CD4-positive, alpha-beta T cell treated with Interleukin-6 for 4 hours (primary cell): ENCODE results near the gene MAP1LC3C.
"Not testable (repeated sequence)": the region's sequence is repeated elsewhere in the genome, so short reads cannot be mapped to it uniquely, and the experiment has no call there.

Experiments
- DNase-seq: peaks from one replicate; pipeline ENCODE4 v3.0.0-alpha.2; 2020; ENCODE audit warnings: mixed read lengths

The MAP1LC3C gene

DNA sequence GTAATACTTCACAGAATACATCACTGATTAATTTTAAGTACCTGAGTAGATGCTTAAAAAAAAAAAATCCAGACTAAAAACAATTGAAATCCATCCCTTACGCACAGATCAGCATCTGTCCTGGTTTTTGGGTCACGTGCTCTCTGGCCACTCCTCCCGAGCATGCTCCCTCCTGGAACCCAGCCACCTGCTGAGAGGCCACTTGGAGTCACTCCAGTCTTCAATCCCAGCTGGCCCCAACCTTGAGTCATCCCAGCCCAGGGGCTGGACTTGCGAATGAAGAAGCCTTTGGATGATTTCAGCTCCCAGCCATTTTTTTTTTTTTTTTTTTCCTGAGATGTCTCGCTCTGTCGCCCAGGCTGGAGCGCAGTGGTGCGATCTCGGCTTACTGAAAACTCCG lies 8.9 kb downstream of the MAP1LC3C start:
- no peak for DNase-seq

DNA sequence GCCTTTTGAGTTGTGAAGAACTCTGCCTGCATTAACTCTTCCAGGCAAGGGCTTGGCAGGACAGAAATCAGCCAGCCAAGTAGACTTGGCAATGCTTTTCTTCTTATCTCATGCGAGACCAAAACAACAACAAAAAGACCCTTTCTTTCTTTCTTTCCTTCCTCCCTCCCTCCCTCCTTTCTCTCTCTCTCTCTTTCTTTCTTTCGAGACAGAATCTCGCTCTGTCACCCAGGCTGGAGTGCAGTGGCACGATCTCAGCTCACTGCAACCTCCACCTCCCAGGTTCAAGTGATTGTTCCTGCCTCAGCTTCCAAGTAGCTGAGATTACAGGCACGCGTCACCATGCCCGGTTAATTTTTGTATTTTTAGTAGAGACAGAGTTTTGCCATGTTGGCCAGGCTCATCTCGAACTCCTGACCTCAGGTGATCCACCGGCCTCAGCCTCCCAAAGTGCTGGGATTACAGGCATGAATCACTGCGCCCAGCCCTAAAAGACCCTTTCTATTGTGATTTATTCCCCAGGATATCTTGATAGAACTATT lies 10.4 kb downstream of the MAP1LC3C start:
- DNase-seq = not testable (repeated sequence)

DNA sequence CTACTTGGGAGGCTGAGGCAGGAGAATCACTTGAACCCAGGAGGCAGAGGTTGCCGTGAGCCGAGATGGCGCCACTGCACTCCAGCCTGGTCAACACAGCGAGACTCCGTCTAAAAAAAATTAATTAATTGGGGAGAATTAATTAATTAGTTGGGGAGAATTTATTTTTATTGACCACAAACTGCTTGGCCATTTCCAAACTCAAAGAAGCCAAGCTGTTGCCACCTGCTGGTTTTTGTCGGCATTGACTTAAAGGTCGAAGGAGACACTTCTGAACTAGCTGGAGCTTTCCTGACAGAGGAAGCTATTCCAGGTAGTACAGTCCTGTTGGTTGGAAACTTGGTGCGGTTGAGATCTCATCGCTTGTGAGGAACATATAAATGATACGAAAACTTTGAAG lies 13.1 kb downstream of the MAP1LC3C start:
- DNase-seq = no peak

DNA sequence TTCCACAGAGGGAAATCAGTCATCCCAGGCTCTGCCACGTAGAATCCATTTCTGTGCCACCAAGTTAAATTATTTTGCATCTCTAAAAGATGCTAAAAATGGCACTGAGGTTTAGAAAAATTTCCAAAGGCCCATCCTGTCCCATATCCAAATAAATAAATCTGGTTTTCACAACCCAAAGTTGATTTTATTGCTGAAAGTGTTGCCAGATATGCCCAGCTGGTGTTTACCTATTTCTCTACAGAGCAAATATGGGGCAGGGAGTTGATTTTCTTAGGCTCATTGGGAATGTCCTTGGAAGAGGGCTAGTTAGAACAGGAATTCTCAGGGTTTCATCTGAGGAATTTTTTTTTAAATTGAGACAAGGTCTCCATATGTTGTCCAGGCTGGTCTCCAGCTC lies 19.0 kb downstream of the MAP1LC3C start:
- no peak for DNase-seq

DNA sequence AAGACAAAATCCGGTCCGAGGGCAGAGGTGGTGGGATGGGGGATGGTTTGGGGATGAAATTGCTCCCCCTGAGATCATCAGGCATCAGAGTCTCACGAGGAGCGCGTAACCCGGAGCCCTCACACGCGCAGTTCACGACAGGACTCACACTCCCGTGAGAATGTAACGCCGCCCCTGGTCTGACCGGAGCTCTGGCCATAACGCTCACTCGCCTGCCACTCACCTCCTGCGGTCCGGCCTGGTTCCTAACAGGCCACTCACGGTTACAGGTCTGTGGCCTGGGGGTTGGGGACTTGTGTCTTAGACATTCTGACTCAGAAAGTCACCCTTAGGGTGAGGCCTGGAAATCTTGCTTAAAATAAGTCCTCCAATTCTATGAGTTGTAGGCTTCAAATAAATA lies 19.8 kb downstream of the MAP1LC3C start:
- no peak for DNase-seq

DNA sequence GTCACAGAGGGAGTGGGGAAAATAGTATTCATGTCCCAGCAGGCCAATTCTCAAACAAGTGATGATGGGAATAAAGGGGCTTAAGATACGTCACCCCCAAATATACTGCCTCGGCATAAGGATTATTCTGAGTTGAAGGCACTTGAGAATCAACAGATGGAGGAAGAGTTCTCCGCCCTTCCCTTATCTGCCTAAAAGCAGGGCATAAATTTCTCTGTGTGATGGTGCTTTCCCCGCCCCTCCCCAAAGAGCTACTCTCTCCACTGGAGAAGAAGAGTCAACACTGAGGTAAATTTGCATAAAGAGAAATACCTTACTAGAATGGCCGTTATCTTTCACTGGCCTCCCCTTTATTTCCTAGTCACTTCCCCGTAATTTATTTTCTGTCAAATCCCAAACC lies 22.7 kb downstream of the MAP1LC3C start:
- no peak for DNase-seq

DNA sequence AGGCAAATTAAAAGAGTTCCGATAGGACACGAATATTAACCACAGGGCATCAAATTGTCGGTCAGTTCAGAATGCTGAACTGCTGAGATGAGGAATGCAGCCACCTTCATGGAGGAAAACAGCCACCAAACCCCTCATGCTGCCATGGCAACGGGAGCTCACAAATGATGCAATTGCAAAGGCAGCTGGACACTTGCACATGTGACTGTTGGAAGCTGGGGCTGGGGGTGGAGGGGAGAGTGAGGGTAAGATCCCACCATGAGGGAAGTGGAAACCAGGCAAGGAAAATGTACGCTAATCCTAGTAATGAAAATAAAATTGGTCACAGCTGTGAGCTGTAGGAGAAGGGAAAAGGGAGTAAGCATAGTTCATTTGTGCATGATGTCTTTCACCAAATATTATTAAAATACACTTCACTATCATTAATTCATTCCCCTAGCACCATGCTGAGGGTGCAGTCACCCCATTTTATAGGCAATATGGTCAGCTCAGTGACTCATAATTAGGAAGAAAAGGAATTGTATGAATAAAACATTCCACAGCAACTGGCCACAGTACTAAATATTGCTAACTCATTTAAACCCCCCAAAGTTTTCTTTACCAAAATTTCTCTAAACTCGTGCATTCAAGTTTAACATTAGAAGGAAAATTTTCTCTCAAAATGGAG lies 26.1 kb downstream of the MAP1LC3C start:
- DNase-seq = no peak

DNA sequence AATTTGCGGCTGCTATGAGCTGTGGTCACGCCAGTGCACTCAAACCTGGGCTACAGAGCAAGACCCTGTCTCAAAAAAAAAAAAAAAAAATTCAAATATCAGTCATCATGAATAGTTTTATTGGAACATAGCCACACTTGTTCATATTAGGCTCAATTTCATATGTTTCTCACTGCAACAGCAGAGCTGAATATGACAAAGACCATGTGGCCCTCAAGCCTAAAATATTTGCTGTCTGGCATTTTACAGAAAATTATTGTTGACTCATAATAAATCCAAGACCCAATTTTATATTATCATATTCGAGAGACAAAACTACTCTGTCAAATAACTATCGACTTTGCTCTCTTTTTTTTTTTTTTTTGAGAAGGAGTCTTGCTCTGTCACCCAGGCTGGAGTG lies 30.3 kb downstream of the MAP1LC3C start:
- no peak for DNase-seq

DNA sequence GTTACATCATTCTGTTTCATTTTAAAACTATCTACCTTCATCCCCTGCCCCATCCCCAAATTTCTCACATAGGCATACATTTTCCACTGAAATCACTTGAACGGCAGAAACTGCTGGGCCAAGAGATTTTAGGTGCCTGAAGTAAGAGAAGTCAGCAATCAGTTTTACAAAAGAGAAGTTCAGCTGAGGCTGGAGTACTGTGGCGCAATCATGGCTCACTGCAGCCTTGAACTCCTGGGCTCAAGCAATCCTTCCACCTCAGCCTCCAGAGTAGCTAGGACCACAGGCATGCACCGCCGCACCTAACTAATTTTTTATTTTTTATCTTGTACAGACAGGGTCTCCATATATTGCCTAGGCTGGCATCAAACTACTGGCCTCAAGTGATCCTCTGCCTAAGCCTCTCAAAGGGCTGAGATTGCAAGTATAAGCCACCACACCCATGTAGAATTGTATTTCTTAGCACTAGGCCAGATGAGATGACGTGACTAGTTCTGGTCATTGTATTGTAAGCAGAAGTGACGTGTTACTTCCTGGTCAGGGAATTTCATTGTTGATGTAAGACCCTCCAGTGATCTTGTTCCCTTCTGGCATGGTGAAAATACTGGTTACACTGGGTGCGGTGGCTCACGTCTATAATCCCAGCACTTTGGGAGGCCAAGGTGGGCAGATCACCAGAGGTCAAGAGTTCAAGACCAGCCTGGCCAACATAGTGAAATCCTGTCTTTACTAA lies 34.2 kb downstream of the MAP1LC3C start:
- DNase-seq = no peak

DNA sequence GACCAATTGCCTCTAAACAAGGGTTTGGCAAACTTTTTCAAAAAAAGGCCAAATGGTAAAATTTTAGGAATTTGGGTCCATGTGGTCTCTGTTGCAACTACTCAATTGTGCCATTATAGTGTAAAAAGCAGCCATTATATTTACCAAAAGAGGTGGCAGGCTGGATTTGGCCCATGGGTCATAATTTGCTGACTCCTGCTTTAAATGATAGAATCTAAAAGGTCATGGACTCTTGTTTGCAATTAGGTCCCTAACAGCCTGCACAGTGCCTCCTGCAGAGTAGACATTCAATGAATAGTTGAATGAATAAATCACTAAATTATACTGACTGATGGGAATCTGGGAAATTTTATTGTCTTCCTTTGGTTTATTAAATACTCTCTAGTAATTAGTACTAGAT lies 35.2 kb downstream of the MAP1LC3C start:
- DNase-seq = no peak

DNA sequence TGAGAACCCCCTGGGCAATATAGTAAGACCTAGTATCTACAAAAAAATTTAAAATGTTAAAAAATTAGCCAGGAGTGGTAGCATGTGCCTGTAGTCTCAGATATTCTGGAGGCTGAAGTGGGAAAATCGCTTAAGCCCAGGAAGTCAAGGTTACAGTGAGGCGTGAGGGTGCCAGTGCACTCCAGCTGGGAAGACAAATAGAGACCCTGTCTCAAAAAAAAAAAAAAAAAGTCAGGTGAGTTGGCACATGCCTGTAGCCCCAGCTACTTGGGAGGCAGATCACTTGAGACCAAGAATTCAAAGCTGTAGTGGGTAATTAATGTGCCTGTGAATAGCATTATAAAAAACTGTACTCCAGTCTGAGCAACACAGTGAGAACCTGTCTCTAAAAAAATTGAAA lies 36.7 kb downstream of the MAP1LC3C start:
- no peak for DNase-seq

DNA sequence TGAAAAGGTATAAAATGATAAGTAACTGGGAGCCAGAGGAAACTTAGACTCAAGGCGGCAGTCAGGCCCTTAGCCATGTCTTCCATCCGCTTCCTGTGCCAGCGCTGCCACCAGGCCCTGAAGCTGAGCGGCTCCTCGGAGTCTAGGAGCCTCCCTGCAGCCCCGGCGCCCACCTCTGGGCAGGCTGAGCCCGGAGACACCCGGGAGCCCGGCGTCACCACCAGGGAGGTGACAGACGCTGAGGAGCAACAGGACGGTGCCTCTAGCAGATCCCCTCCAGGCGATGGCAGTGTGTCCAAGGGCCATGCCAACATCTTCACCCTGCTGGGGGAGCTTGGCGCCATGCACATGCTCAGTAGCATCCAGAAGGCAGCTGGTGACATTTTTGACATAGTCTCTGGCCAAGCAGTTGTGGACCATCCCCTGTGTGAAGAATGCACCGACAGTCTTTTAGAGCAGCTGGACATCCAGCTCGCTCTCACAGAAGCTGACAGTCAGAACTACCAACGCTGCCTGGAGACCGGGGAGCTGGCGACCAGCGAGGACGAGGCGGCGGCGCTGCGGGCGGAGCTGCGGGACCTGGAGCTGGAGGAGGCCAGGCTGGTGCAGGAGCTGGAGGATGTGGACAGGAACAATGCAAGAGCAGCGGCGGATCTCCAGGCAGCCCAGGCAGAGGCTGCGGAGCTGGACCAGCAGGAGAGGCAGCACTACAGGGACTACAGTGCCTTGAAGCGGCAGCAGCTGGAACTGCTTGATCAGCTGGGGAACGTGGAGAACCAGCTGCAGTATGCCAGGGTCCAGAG lies 41.0 kb downstream of the MAP1LC3C start, which contains the start of gene BECN2:
Gene BECN2 (plus strand): TSS at position 76 of the 803 bp plus-strand sequence. CDS start 0 bp downstream, at position 76.
- no peak for DNase-seq

DNA sequence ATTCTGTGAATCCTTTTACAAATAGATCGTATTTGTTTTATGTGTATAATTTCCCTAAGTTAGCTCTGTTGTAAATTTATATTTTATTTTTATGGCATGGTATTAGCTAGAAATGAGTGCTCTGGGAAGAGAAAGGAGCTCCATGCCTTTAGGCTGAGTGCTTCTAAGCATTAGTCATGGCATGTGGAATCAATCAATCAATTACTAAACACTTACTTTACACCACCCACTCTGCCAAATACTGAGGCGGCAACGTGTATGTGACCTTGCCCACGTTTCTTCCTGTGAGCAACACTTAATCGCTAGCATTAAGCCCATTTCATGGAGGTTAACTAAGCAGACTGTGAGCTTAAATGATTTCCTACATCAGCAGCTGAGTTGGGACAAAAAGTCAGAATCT lies 48.5 kb downstream of the MAP1LC3C start:
- DNase-seq = no peak

DNA sequence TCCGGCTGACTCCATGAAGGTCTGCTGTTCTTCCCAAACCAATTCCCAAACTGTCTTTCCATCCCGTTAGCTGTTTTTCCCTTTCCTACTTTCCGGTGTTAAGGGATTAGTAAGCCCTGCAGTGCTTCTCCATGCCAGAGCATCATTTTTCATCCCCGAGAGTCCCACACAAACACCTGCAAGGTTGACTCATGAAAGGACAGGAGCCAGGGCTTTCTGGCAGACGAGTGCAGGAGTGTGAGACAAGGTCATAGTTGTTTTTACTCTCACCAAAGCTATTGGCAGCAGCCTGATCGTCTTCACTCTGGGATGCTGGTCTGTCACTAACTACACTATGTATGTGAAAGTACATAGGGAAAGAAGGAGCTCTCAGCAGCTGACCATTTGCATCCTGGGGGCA lies 51.5 kb downstream of the MAP1LC3C start:
- DNase-seq = no peak
